Measurements from ENCODE around the gene HAPLN3.

HAPLN3 gene

DNA sequence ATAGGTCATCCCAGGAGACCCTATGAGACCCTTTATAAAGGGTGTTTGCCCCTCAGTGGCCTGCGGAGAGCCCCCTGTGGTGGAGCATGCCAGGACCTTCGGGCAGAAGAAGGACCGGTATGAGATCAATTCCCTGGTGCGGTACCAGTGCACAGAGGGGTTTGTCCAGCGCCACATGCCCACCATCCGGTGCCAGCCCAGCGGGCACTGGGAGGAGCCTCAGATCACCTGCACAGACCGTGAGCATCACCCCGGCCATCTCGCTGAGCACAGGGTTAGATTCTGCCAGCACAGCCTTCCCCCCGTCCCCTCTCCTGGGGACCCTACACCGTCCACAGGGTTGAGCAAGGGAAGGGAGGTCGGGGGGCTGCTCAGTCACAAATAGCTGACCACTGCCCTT is 21.6 kb downstream of the HAPLN3 start:
- H3K27me3 ChIP-seq (replicated peaks; ENCODE audit: control insufficient read depth, insufficient read depth, low read length) = peaks cover 2% of the 10 kb centered on the region; the same call in 1 of the 2 replicates
- H3K36me3 ChIP-seq (ENCODE audit: control insufficient read depth, insufficient read depth, low read length) = no peaks in the 10 kb centered on the region
- H3K4me3 ChIP-seq (replicated peaks; ENCODE audit: low read depth, low read length) = no peak overlapping the region
- no peak for DNase-seq (ENCODE audit: extremely low read depth, insufficient read length)
- TF ChIP-seq, protein P1, sequence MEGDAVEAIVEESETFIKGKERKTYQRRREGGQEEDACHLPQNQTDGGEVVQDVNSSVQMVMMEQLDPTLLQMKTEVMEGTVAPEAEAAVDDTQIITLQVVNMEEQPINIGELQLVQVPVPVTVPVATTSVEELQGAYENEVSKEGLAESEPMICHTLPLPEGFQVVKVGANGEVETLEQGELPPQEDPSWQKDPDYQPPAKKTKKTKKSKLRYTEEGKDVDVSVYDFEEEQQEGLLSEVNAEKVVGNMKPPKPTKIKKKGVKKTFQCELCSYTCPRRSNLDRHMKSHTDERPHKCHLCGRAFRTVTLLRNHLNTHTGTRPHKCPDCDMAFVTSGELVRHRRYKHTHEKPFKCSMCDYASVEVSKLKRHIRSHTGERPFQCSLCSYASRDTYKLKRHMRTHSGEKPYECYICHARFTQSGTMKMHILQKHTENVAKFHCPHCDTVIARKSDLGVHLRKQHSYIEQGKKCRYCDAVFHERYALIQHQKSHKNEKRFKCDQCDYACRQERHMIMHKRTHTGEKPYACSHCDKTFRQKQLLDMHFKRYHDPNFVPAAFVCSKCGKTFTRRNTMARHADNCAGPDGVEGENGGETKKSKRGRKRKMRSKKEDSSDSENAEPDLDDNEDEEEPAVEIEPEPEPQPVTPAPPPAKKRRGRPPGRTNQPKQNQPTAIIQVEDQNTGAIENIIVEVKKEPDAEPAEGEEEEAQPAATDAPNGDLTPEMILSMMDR (IDR thresholded peaks at IDR 0.05; ENCODE audit: insufficient read depth, low read length, poor library complexity, severe bottlenecking) = no peak

DNA sequence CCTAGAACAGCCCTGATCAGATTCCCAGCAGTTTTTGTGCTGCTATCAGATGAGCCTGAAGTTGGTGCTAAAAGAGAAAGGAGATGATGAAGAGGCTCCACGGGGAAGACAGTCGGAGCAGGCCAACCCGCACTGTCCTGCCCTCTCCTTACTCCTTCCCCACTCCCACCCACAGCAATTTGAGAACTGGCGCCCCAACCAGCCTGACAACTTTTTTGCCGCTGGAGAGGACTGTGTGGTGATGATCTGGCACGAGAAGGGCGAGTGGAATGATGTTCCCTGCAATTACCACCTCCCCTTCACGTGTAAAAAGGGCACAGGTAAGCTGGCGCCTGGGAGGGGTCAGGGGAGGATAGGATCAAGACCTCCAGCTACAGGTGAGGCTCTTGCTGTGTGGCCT is 22.6 kb downstream of the HAPLN3 start:
- peaks cover 2% of the 10 kb centered on the region; the same call in 1 of the 2 replicates for H3K27me3 ChIP-seq (replicated peaks; ENCODE audit: control insufficient read depth, insufficient read depth, low read length)
- DNase-seq (ENCODE audit: extremely low read depth, insufficient read length) = no peak
- H3K4me3 ChIP-seq (replicated peaks; ENCODE audit: low read depth, low read length) = no peak overlapping the region

DNA sequence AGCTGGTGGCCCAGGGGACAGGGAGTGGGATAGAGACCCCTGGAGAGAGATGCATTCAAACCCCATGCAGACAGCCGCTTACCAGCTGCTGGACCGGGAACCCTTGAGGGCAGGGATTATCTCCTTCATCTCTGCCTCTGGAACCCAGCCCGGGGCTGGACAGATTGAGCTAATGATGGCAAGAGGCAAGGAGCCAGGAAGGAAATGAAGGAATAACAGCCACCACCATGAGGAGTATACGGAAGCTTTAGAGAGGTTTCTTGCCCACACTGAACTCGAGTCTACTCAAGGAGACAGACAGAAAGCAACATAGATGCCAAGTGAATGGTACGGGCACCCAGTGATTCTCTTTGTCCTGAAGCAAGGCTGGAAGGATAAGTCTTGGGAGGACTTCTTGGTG is 23.2 kb downstream of the HAPLN3 start:
- TF ChIP-seq, protein P1 (IDR thresholded peaks at IDR 0.05; ENCODE audit: insufficient read depth, low read length, poor library complexity, severe bottlenecking) = no peak
- Histone ChIP-seq H3K4me3 (replicated peaks; ENCODE audit: low read depth, low read length) (no peak overlapping the region), H3K27me3 (replicated peaks; ENCODE audit: control insufficient read depth, insufficient read depth, low read length) (peaks cover 2% of the 10 kb centered on the region), H3K36me3 (ENCODE audit: control insufficient read depth, insufficient read depth, low read length) (no peaks in the 10 kb centered on the region)
- DNase-seq (ENCODE audit: extremely low read depth, insufficient read length) = no peak

More for the DNA sequence above, 22.6 kb downstream of the HAPLN3 start:
- no peaks in the 10 kb centered on the region for H3K36me3 ChIP-seq (ENCODE audit: control insufficient read depth, insufficient read depth, low read length)
- TF ChIP-seq, protein P1 (IDR thresholded peaks at IDR 0.05; ENCODE audit: insufficient read depth, low read length, poor library complexity, severe bottlenecking) = no peak

DNA sequence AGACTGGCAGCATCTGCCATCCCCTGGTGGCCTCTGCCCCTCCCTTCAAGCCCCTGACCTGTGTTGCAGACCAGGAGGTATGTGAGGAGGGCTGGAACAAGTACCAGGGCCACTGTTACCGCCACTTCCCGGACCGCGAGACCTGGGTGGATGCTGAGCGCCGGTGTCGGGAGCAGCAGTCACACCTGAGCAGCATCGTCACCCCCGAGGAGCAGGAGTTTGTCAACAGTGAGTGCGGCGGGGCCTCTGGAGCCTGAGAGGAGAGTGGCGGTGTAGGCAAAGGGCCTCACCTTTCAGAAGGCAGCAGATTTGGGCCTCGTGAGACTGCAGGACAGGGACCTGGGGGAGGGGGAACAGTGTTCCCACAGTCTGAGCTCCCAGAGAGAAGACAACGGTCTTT is 24.0 kb downstream of the HAPLN3 start:
- H3K4me3 ChIP-seq (replicated peaks; ENCODE audit: low read depth, low read length) = no peak overlapping the region

DNA sequence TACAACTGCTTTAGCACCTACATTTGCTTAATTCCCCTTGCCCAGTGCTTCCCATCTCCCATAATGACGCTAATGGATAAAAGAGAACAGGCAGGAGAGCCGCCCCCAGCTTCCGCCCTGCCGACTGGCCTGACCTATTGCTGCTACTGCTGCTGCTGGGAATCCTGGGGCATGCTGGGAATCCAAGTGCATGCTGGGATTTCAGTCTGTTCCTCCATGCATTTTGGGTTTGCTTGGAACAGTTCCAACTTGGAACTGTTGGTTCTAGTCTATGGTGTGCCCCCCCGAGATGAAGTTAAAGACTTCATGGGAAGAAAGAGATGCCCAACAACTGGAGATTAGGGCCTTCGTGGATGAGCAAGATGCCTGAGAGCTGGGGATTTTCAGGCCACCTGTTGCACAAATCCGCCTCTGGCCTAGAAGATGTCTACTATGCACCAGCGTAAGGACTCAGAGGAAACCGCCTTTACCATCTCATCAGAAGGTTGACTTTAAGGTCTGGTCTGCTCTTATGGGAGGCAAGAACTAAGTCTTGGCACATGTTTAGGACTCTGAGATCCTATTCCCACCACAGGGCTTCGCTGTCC is 29.0 kb downstream of the HAPLN3 start:
- TF ChIP-seq, protein P1 (IDR thresholded peaks at IDR 0.05; ENCODE audit: insufficient read depth, low read length, poor library complexity, severe bottlenecking) = no peak
- Histone ChIP-seq H3K27me3 (replicated peaks; ENCODE audit: control insufficient read depth, insufficient read depth, low read length) (no peaks in the 10 kb centered on the region; the same call in none of the 2 replicates), H3K36me3 (ENCODE audit: control insufficient read depth, insufficient read depth, low read length) (no peaks in the 10 kb centered on the region), H3K4me3 (replicated peaks; ENCODE audit: low read depth, low read length) (no peak overlapping the region)
- no peak for DNase-seq (ENCODE audit: extremely low read depth, insufficient read length)

More for the DNA sequence above, 24.0 kb downstream of the HAPLN3 start:
- peaks cover 2% of the 10 kb centered on the region for H3K27me3 ChIP-seq (replicated peaks; ENCODE audit: control insufficient read depth, insufficient read depth, low read length)
- no peaks in the 10 kb centered on the region for H3K36me3 ChIP-seq (ENCODE audit: control insufficient read depth, insufficient read depth, low read length)
- no peak for DNase-seq (ENCODE audit: extremely low read depth, insufficient read length)
- TF ChIP-seq, protein P1 (IDR thresholded peaks at IDR 0.05; ENCODE audit: insufficient read depth, low read length, poor library complexity, severe bottlenecking) = no peak

Data from GM06990 (cell line).